ENCODE data around the gene FAM53B.

Gene FAM53B

GRCh38 chr10:124737708-124738107 lies 6.5 kb downstream of the FAM53B start:
- Histone ChIP-seq H3K4me3 (no peak overlapping the region), H3K27ac (peak overlapping the region in 1 of 2 donors; percentile 75)
- no peak for TF ChIP-seq CTCF (IDR thresholded peaks at IDR 0.05)
- DNase-seq (ENCODE audit: low spot score): no peak

GRCh38 chr10:124737221-124737620 lies 7.0 kb downstream of the FAM53B start:
- DNase-seq (ENCODE audit: low spot score): no peak
- Histone ChIP-seq H3K27ac (peak overlapping the region in 1 of 2 donors; percentile 75), H3K4me3 (peak overlapping the region; percentile 1)
- TF ChIP-seq CTCF (IDR thresholded peaks at IDR 0.05): no peak

- H3K4me3 ChIP-seq: peak overlapping the region; percentile 1
Measured at GRCh38 chr10:124736491-124737136, 7.6 kb downstream of the FAM53B start.

GRCh38 chr10:124735491-124736286 lies 8.5 kb downstream of the FAM53B start:
- TF ChIP-seq CTCF (IDR thresholded peaks at IDR 0.05): no peak
- H3K27ac ChIP-seq: peak overlapping the region; percentile 3 to 75
- no peak for DNase-seq (ENCODE audit: low spot score)
- H3K4me3 ChIP-seq: peak overlapping the region; percentile 1

More at GRCh38 chr10:124736491-124737136, 7.6 kb downstream of the FAM53B start:
- H3K27ac ChIP-seq: peak overlapping the region; percentile 3 to 75
- no peak for TF ChIP-seq CTCF (IDR thresholded peaks at IDR 0.05)
- DNase-seq (ENCODE audit: low spot score): peak; percentile 91

- no peak for DNase-seq (ENCODE audit: low spot score)
- Histone ChIP-seq H3K27ac (peak overlapping the region in 1 of 2 donors; percentile 75), H3K4me3 (no peak overlapping the region)
- TF ChIP-seq CTCF (IDR thresholded peaks at IDR 0.05): no peak
Measured at GRCh38 chr10:124734311-124735166, 9.6 kb downstream of the FAM53B start.

- DNase-seq (ENCODE audit: low spot score): no peak
- TF ChIP-seq CTCF (IDR thresholded peaks at IDR 0.05): no peak
- peak overlapping the region; percentile 75 to 77 for H3K27ac ChIP-seq
- peak overlapping the region; percentile 9 for H3K4me3 ChIP-seq
Measured at GRCh38 chr10:124733571-124734245, 10.5 kb downstream of the FAM53B start.
